SIG-M5 treated with dmso at 0.1 percent for 504 hours (cell line): ENCODE data around the gene ABCA7.
A peak's percentile ranks its signal among the peaks of the same experiment; 100 is the strongest.

Experiments
- DNase-seq: peaks from one replicate; lab custom pipeline; 2025; ENCODE audit not compliant: unreplicated experiment; lab: John Stamatoyannopoulos, UW

Gene ABCA7

GRCh38 chr19:1086613-1087012 is 46.7 kb downstream of the ABCA7 start:
- no peak for DNase-seq

- DNase-seq = peak; percentile 91
Observed at GRCh38 chr19:1087813-1088415, 48.0 kb downstream of the ABCA7 start.

GRCh38 chr19:1088416-1089010 is 48.6 kb downstream of the ABCA7 start:
- DNase-seq = no peak

- no peak for DNase-seq
Observed at GRCh38 chr19:1089126-1089771, 49.3 kb downstream of the ABCA7 start.

GRCh38 chr19:1089891-1090290 is 50.0 kb downstream of the ABCA7 start:
- DNase-seq = no peak

- DNase-seq = no peak
Observed at GRCh38 chr19:1090731-1091543, 51.0 kb downstream of the ABCA7 start.

GRCh38 chr19:1091544-1092175 is 51.8 kb downstream of the ABCA7 start:
- DNase-seq = no peak

- DNase-seq = no peak
Observed at GRCh38 chr19:1093330-1093729, 53.4 kb downstream of the ABCA7 start.

GRCh38 chr19:1093811-1094553 is 54.1 kb downstream of the ABCA7 start:
- no peak for DNase-seq

- no peak for DNase-seq
Observed at GRCh38 chr19:1094655-1094977, 54.7 kb downstream of the ABCA7 start.

GRCh38 chr19:1094978-1095701 is 55.2 kb downstream of the ABCA7 start, which contains the start of gene POLR2E:
TSS of gene POLR2E (minus strand) at chr19:1095375. CDS start at chr19:1095315, 60 bp downstream.
- peak; percentile 93 for DNase-seq

GRCh38 chr19:1097810-1098176 is 57.9 kb downstream of the ABCA7 start:
- DNase-seq = no peak

- DNase-seq = no peak
Observed at GRCh38 chr19:1098177-1099051, 58.5 kb downstream of the ABCA7 start.

- peak; percentile 63 for DNase-seq
Observed at GRCh38 chr19:1101337-1101698, 61.4 kb downstream of the ABCA7 start.

GRCh38 chr19:1102407-1103131 is 62.7 kb downstream of the ABCA7 start:
- peak; percentile 40 for DNase-seq

- DNase-seq = no peak
Observed at GRCh38 chr19:1103132-1103707, 63.3 kb downstream of the ABCA7 start.

- peak; percentile 92 for DNase-seq
Observed at GRCh38 chr19:1103708-1104310, 63.9 kb downstream of the ABCA7 start, which contains the start of gene GPX4. TSS of gene GPX4 (plus strand) at chr19:1103994. CDS start at chr19:1104044, 50 bp downstream.
